SK-N-SH (cell line): ENCODE data around the gene DRD2.

Experiments
- FOSL2 ChIP-seq: IDR thresholded peaks from 2 replicates; pipeline ENCODE4 v1.4.0; 2012; ENCODE audit warnings: low read depth, mild to moderate bottlenecking, moderate library complexity, borderline replicate concordance
- FOXJ3 ChIP-seq: sonication (generic); formaldehyde crosslinking; IDR thresholded peaks from 2 replicates; pipeline ENCODE4 v1.5.1; 2020; ENCODE audit warnings: mild to moderate bottlenecking, missing genetic modification reagents
- JUND ChIP-seq: IDR thresholded peaks from 2 replicates; pipeline ENCODE4 v1.4.0; 2012
- RAD21 ChIP-seq: IDR thresholded peaks from 2 replicates; pipeline ENCODE4 v1.6.1; 2012; ENCODE audit warnings: mild to moderate bottlenecking, low read length
- RCOR1 ChIP-seq: fragments of 150-350 bp; IDR thresholded peaks from 2 replicates; pipeline ENCODE4 v1.6.1; 2017; ENCODE audit warnings: antibody characterized with exemption, low read length
- RFX5 ChIP-seq: IDR thresholded peaks from 2 replicates; pipeline ENCODE4 v1.6.1; 2012; ENCODE audit warnings: mild to moderate bottlenecking, improper control_type of control experiment, low read length
- SMC3 ChIP-seq: IDR thresholded peaks from 2 replicates; pipeline ENCODE4 v1.6.1; 2012; ENCODE audit warnings: low read depth, low read length, improper control_type of control experiment
- TAF1 ChIP-seq: IDR thresholded peaks from 2 replicates; pipeline ENCODE4 v1.6.1; 2012; ENCODE audit warnings: low read depth, mild to moderate bottlenecking, low read length, moderate library complexity, borderline replicate concordance
- USF2 ChIP-seq: fragments of 150-350 bp; IDR thresholded peaks from 2 replicates; pipeline ENCODE4 v1.6.1; 2017; ENCODE audit warnings: antibody characterized with exemption, low read length, low read depth, borderline replicate concordance
- TF ChIP-seq, protein P1 (sequence below): fragments of 200-600 bp; sonication (generic); IDR thresholded peaks from 2 replicates; pipeline ENCODE4 v1.6.1; 2017; ENCODE audit warnings: antibody characterized with exemption, mild to moderate bottlenecking, moderate library complexity

GRCh38 chr11:113387605-113388211 lies 87.5 kb downstream of the DRD2 start, which contains the start of gene ANKK1:
- TF ChIP-seq RCOR1: no peak
- TF ChIP-seq RFX5: no peak
- no peak for TF ChIP-seq RAD21
- TF ChIP-seq, protein P1, sequence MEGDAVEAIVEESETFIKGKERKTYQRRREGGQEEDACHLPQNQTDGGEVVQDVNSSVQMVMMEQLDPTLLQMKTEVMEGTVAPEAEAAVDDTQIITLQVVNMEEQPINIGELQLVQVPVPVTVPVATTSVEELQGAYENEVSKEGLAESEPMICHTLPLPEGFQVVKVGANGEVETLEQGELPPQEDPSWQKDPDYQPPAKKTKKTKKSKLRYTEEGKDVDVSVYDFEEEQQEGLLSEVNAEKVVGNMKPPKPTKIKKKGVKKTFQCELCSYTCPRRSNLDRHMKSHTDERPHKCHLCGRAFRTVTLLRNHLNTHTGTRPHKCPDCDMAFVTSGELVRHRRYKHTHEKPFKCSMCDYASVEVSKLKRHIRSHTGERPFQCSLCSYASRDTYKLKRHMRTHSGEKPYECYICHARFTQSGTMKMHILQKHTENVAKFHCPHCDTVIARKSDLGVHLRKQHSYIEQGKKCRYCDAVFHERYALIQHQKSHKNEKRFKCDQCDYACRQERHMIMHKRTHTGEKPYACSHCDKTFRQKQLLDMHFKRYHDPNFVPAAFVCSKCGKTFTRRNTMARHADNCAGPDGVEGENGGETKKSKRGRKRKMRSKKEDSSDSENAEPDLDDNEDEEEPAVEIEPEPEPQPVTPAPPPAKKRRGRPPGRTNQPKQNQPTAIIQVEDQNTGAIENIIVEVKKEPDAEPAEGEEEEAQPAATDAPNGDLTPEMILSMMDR: no peak
- TF ChIP-seq TAF1: no peak
- TF ChIP-seq SMC3: no peak
- no peak for TF ChIP-seq FOSL2
- TF ChIP-seq FOXJ3 (CRISPR knock-in tag): no peak
- TF ChIP-seq USF2: no peak
- no peak for TF ChIP-seq JUND
